BLaER1 treated with 17β-estradiol and CSF1 and Interleukin-3, amounts not matched to agents 10 nM and 100 nM (cell line): ENCODE data around the gene ARMH2.

ENCODE experiments used
- H3K27ac ChIP-seq, 11 experiments: shearing (Covaris generic); formaldehyde crosslinking; 2 replicates each; pipeline ENCODE4 v1.8.1; 2022
- H3K27me3 ChIP-seq, 11 experiments: shearing (Covaris generic); formaldehyde crosslinking; 2 replicates each; pipeline ENCODE4 v1.8.1; 2022
- H3K36me3 ChIP-seq, 11 experiments: shearing (Covaris generic); formaldehyde crosslinking; 2 replicates each; pipeline ENCODE4 v1.8.1; 2022
- H3K4me1 ChIP-seq, 10 experiments: shearing (Covaris generic); formaldehyde crosslinking; 2 replicates each; pipeline ENCODE4 v1.8.1; 2022
- H3K4me2 ChIP-seq, 11 experiments: shearing (Covaris generic); formaldehyde crosslinking; 2 replicates each; pipeline ENCODE4 v1.8.1; 2022
- H3K4me3 ChIP-seq, 10 experiments: shearing (Covaris generic); formaldehyde crosslinking; 2 replicates each; pipeline ENCODE4 v1.8.1; 2022
- H3K9ac ChIP-seq, 11 experiments: shearing (Covaris generic); formaldehyde crosslinking; 2 replicates each; pipeline ENCODE4 v1.8.1; 2022
- H3K9me3 ChIP-seq, 11 experiments: shearing (Covaris generic); formaldehyde crosslinking; replicated peaks in 1 of 11; 2 replicates each; pipeline ENCODE4 v1.8.1; 2022
- H4K20me1 ChIP-seq, 11 experiments: shearing (Covaris generic); formaldehyde crosslinking; 2 replicates each; pipeline ENCODE4 v1.8.1; 2022
- Cebpa-rat ChIP-seq, 11 experiments: shearing (Covaris generic); IDR thresholded peaks; 2 replicates each; pipeline ENCODE4 v1.8.1; 2022

ARMH2 gene

DNA sequence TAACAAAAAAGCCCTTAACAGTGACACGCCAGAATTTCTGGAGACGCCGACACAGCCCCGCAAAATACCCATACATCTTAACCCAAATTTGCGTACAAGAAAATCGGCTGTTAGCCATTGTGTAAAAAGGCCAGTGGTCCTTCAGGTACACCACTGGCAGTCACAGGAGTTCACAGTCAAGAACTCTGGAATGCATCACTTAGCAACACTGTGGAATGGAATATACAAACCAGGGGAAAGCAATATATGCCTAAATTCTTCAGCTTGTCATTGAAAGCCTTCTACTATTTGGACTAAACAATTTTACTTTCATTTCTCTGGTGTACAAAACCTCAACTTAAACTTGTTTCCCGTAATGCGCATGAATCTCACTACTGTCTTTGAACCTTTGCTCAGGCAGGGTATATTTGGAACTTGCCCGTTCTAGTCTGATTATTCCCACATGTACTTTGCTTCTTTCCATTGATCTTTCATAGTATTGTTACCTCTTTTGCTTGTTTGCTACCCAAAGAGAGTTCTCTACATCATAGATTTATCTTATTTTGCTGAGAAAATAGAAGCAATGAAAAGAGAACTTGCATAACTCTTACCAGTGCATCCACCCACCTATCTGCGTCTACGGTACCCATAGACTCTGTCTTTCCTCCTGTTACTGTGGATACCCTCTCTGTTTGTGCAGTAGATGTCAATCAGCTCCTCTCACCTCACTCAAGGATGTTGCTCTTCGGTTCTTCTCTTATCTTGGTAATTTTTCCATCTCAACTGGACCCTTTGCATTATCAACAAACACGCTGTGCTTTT lies at the start of gene ARMH2:
Gene ARMH2 (minus strand): TSS at position 178 of the 801 bp plus-strand sequence. CDS start 60 bp downstream, at position 118.
- H3K36me3 ChIP-seq = peaks cover 0 to 25% (median 6%) of the 10 kb centered on the region in 11 experiments; a peak in 10 of 22 replicates
- peaks cover 0 to 5% (median 0%) of the 10 kb centered on the region in 11 experiments; a peak in 1 of 22 replicates for H3K9me3 ChIP-seq
- no peak within 1 kb of the TSS for H3K4me3 ChIP-seq
- H3K27ac ChIP-seq = no peak within 1 kb of the TSS
- H3K4me2 ChIP-seq = no peak within 1 kb of the TSS
- no peaks in the 10 kb centered on the region for H3K27me3 ChIP-seq
- no peaks in the 10 kb centered on the region for H4K20me1 ChIP-seq
- H3K9ac ChIP-seq = no peak within 1 kb of the TSS
- TF ChIP-seq Cebpa-rat (IDR thresholded peaks at IDR 0.05) = no peak
- H3K4me1 ChIP-seq = no peaks in the 10 kb centered on the region

GRCh38 chr6:24848461-24848860 lies 49.7 kb upstream of the ARMH2 start:
- no peak for TF ChIP-seq Cebpa-rat (IDR thresholded peaks at IDR 0.05)
- Histone ChIP-seq H3K4me3 (no peak overlapping the region), H4K20me1 (peaks cover 0 to 15% (median 0%) of the 10 kb centered on the region in 11 experiments; a peak in 1 of 22 replicates), H3K4me1 (no peaks in the 10 kb centered on the region), H3K27me3 (no peaks in the 10 kb centered on the region), H3K36me3 (peaks cover 75 to 99% (median 84%) of the 10 kb centered on the region in 11 experiments), H3K9me3 (no peaks in the 10 kb centered on the region), H3K9ac (no peak overlapping the region), H3K27ac (no peak overlapping the region), H3K4me2 (no peak overlapping the region)

GRCh38 chr6:24847402-24847801 lies 48.7 kb upstream of the ARMH2 start:
- Histone ChIP-seq H3K9me3 (no peaks in the 10 kb centered on the region), H4K20me1 (peaks cover 0 to 25% (median 0%) of the 10 kb centered on the region in 11 experiments; a peak in 4 of 22 replicates), H3K27ac (no peak overlapping the region), H3K27me3 (no peaks in the 10 kb centered on the region), H3K36me3 (peaks cover 81 to 99% (median 84%) of the 10 kb centered on the region in 11 experiments), H3K4me1 (no peaks in the 10 kb centered on the region), H3K4me3 (no peak overlapping the region), H3K9ac (no peak overlapping the region), H3K4me2 (no peak overlapping the region)
- TF ChIP-seq Cebpa-rat (IDR thresholded peaks at IDR 0.05) = no peak

DNA sequence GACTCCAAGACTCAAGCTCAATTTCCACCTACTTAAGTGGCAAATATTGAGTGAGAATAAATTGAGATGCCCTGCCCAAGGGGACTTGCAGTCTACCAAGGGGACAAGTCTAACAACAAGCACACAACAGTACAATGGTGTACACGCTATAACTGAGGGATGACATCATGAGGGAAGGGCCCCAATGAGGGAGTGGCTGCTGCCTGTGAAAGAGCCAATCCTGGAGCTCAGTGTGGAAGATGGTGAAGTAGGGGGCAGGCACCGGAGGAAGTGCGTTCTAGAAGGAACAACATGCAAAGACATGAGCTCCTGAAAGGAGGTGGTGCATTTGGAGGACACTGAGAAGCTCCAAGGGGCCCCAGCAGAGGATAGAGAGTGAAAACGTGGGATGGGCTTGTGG lies 46.9 kb upstream of the ARMH2 start:
- Histone ChIP-seq H3K36me3 (peaks cover 76 to 100% (median 92%) of the 10 kb centered on the region in 11 experiments), H3K4me2 (no peak overlapping the region), H3K27ac (no peak overlapping the region), H3K9me3 (no peaks in the 10 kb centered on the region), H3K4me3 (no peak overlapping the region), H3K27me3 (no peaks in the 10 kb centered on the region), H3K4me1 (no peaks in the 10 kb centered on the region), H3K9ac (no peak overlapping the region), H4K20me1 (peaks cover 0 to 43% (median 0%) of the 10 kb centered on the region in 11 experiments; a peak in 4 of 22 replicates)
- no peak for TF ChIP-seq Cebpa-rat (IDR thresholded peaks at IDR 0.05)

DNA sequence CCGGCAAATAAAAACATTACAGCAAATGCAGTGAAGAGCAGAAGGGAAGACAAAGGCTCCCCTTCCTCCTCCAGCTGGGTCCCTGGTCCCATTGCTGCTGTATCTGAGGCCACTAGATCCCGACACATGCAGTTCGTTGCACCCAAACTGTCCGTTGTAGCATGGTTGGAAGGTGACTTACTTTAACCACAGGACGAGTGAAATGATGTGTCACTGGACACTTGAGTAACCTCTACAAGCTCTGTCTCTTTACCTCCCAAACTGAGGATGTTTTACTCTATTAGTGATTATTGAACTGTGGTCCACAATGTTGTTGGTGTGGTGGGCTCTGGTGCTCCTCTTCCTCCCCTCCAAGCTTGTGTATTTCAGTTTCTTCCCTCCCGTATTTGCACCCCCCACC lies 46.2 kb upstream of the ARMH2 start:
- Histone ChIP-seq H3K36me3 (peaks cover 74 to 100% (median 91%) of the 10 kb centered on the region in 11 experiments), H3K27ac (no peak overlapping the region), H3K4me1 (no peaks in the 10 kb centered on the region), H3K9me3 (no peaks in the 10 kb centered on the region), H3K4me2 (no peak overlapping the region), H4K20me1 (peaks cover 0 to 50% (median 0%) of the 10 kb centered on the region in 11 experiments; a peak in 4 of 22 replicates), H3K4me3 (no peak overlapping the region), H3K27me3 (no peaks in the 10 kb centered on the region), H3K9ac (no peak overlapping the region)
- TF ChIP-seq Cebpa-rat (IDR thresholded peaks at IDR 0.05) = no peak

DNA sequence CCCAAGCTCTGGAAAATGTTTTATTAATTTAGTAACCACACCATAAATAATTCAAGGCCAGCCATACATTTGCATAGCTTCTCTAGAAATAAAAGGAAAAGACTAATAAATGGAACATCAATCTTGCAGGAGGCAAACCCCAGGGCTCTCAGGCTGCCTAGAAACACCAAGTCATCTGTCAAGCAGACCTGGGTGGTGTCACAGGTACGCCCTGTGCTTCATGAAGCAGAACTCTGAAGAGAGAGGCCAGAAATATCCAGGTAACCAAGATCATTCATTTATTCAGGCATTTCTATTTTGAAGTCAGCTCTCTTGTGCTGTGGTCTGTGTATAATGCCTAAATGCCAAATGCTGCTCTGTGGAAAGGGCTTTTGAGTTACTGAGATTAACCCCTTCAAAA lies 45.3 kb upstream of the ARMH2 start:
- Histone ChIP-seq H3K4me2 (no peak overlapping the region), H3K36me3 (peaks cover 66 to 100% (median 89%) of the 10 kb centered on the region in 11 experiments), H4K20me1 (peaks cover 0 to 53% (median 0%) of the 10 kb centered on the region in 11 experiments; a peak in 5 of 22 replicates), H3K27ac (no peak overlapping the region), H3K4me1 (no peaks in the 10 kb centered on the region), H3K4me3 (no peak overlapping the region), H3K9me3 (no peaks in the 10 kb centered on the region), H3K27me3 (no peaks in the 10 kb centered on the region), H3K9ac (no peak overlapping the region)
- TF ChIP-seq Cebpa-rat (IDR thresholded peaks at IDR 0.05) = no peak

DNA sequence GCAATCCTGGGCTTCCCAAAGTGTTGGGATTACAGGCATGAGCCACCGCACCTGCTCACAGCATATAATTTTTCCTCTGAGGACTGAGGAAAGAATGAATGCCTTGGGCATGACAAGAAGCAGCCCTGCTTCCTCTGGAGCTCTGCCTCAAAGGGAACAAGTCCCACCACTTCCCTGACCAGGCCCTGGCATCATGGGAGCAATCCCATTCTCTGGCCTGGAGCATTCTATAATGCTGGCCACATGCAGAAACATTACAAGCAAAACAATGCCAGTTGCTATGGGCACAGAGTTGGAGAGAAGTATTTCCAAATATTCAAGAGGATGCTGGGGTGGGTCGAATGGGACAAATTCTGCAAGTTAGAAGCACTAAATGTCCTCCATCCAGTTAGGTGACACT lies 41.5 kb upstream of the ARMH2 start:
- Histone ChIP-seq H3K4me3 (no peak overlapping the region), H4K20me1 (peaks cover 0 to 45% (median 0%) of the 10 kb centered on the region in 11 experiments; a peak in 5 of 22 replicates), H3K9ac (no peak overlapping the region), H3K4me2 (no peak overlapping the region), H3K36me3 (peaks cover 31 to 95% (median 57%) of the 10 kb centered on the region in 11 experiments), H3K27me3 (no peaks in the 10 kb centered on the region), H3K9me3 (no peaks in the 10 kb centered on the region), H3K27ac (no peak overlapping the region), H3K4me1 (no peaks in the 10 kb centered on the region)
- TF ChIP-seq Cebpa-rat (IDR thresholded peaks at IDR 0.05) = no peak

DNA sequence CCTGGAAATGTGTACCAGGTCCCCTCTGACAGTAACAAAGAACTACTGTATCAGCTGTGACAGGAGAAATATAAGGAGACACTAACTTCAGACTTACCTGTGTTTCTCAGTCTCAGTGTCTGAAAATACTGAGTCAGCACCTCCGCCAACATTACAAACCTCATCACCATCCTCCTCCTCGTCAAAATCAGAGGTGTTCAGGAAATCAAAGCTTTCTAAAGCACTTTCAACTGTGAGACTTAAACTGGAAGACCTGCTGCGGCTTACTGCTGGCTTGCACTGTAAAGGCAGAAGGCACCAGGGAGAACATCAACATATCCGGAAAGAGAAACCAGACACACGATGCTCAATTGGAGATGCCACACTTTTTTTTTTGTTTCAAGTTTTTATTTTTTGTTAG lies 40.3 kb upstream of the ARMH2 start:
- TF ChIP-seq Cebpa-rat (IDR thresholded peaks at IDR 0.05) = no peak
- no peak overlapping the region for H3K9ac ChIP-seq
- H3K27me3 ChIP-seq = no peaks in the 10 kb centered on the region
- no peak overlapping the region for H3K27ac ChIP-seq
- peaks cover 31 to 95% (median 60%) of the 10 kb centered on the region in 11 experiments for H3K36me3 ChIP-seq
- H3K4me2 ChIP-seq = no peak overlapping the region
- H3K9me3 ChIP-seq = peaks cover 0 to 9% (median 5%) of the 10 kb centered on the region in 11 experiments; a peak in 9 of 22 replicates
- H4K20me1 ChIP-seq = peaks cover 0 to 38% (median 0%) of the 10 kb centered on the region in 11 experiments; a peak in 5 of 22 replicates
- no peak overlapping the region for H3K4me3 ChIP-seq
- no peaks in the 10 kb centered on the region for H3K4me1 ChIP-seq

DNA sequence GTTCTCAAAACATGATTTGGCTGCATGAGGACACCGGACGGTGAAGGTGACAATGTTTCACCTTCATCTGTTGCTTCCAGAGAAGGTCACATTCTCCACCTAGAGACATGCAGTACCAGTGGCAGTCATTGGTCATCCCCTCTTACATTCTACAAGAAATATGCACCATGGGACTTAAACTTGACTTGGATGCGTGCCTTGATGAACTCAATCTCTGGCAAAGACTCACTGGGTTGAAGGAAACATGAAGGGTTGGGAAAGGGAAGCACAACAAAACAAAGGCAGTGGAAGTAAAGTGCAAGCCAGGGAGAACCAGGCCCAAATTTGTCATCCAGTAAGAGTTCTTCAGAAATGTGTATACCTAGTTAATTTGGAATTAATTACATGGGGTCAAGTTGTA lies 39.4 kb upstream of the ARMH2 start:
- peaks cover 30 to 95% (median 59%) of the 10 kb centered on the region in 11 experiments; a peak in 21 of 22 replicates for H3K36me3 ChIP-seq

More for the DNA sequence above, 39.4 kb upstream of the ARMH2 start:
- no peak overlapping the region for H3K27ac ChIP-seq
- peaks cover 0 to 35% (median 0%) of the 10 kb centered on the region in 11 experiments; a peak in 5 of 22 replicates for H4K20me1 ChIP-seq
- no peak overlapping the region for H3K4me2 ChIP-seq
- no peak overlapping the region for H3K9ac ChIP-seq
- H3K4me3 ChIP-seq = no peak overlapping the region
- H3K27me3 ChIP-seq = no peaks in the 10 kb centered on the region
- peaks cover 0 to 12% (median 5%) of the 10 kb centered on the region in 11 experiments; a peak in 9 of 22 replicates for H3K9me3 ChIP-seq
- no peak for TF ChIP-seq Cebpa-rat (IDR thresholded peaks at IDR 0.05)
- no peaks in the 10 kb centered on the region for H3K4me1 ChIP-seq
